Endothelial cell of umbilical vein (primary cell): ENCODE measurements around the gene MYOG. TPM values are rescaled to one million over a fixed set of nuclear protein-coding genes. Genes with fewer than 3 reads are reported as not detected.

ENCODE experiments used
- BruUV-seq: library from RNA; stranded (reverse); fragments of 400-500 nt; replicated peaks from 2 replicates; lab custom pipeline; 2021; lab: Mats Ljungman, UMichigan
- CTCF ChIA-PET: fragments of 300-600, 350-600 bp; sonication (Branson Sonifier 250); formaldehyde crosslinking; loops from one replicate; lab custom pipeline; 2021; ENCODE audit warnings: antibody characterized with exemption, inconsistent platforms; lab: Charles Lee
- POLR2A ChIA-PET: fragments of 300-600, 350-600 bp; sonication (Branson Sonifier 250); formaldehyde crosslinking; loops from one replicate; lab custom pipeline; 2021; ENCODE audit warnings: antibody characterized with exemption, inconsistent platforms; lab: Charles Lee
- DNase-seq: peaks from one replicate; pipeline ENCODE4 v3.0.0-alpha.2; 2011; ENCODE audit warnings: low read depth, low spot score
- FAIRE-seq: peaks from 2 replicates; lab custom pipeline; 2011; peaks lifted over from hg19 to GRCh38; lab: Jason Lieb, UNC
- H2AFZ ChIP-seq: 2 replicates; pipeline ENCODE4 v1.6.0; 2012; ENCODE audit warnings: low read depth, low read length, control low read depth, inconsistent platforms
- H3K27ac ChIP-seq: 2 replicates; pipeline ENCODE4 v1.5.1; 2011; ENCODE audit warnings: low read depth, mild to moderate bottlenecking, control low read depth, low read length, moderate library complexity; ENCODE audit not compliant: insufficient read depth
- H3K27me3 ChIP-seq, 2 experiments: 2 replicates each; pipeline versions ENCODE4 v1.6.0 to v1.6.1; 2011; ENCODE audit warnings: low read length in 2 of 2, mixed read lengths in 1 of 2; ENCODE audit not compliant: control insufficient read depth in 2 of 2, insufficient read depth in 2 of 2
- H3K36me3 ChIP-seq, 2 experiments: 2 replicates in 1 of 2; 3 replicates in 1 of 2; pipeline ENCODE4 v1.5.1; 2011; ENCODE audit warnings: low read length in 2 of 2, mild to moderate bottlenecking in 1 of 2, moderate library complexity in 1 of 2; ENCODE audit not compliant: control insufficient read depth in 2 of 2, insufficient read depth in 2 of 2; ENCODE audit errors: extremely low read depth in 1 of 2
- H3K4me1 ChIP-seq: 3 replicates; pipeline ENCODE4 v1.5.1; 2011; ENCODE audit warnings: mild to moderate bottlenecking, low read length; ENCODE audit not compliant: control insufficient read depth, insufficient read depth; ENCODE audit errors: extremely low read depth
- H3K4me2 ChIP-seq: 2 replicates; pipeline ENCODE4 v1.6.1; 2011; ENCODE audit warnings: low read length, control low read depth, mixed read lengths; ENCODE audit not compliant: insufficient read depth
- H3K4me3 ChIP-seq, 3 experiments: fragments of 200-600 bp in 1 of 3; sonication (generic), shearing (Covaris generic) in 1 of 3; replicated peaks in 1 of 3; 2 replicates each; pipeline ENCODE4 v1.5.1; 2011 to 2016; ENCODE audit warnings: control low read depth in 3 of 3, low read length in 3 of 3, mild to moderate bottlenecking in 2 of 3, inconsistent platforms in 1 of 3, low read depth in 1 of 3, moderate library complexity in 1 of 3; ENCODE audit not compliant: insufficient read depth in 1 of 3
- H3K79me2 ChIP-seq: 2 replicates; pipeline ENCODE4 v1.6.0; 2012; ENCODE audit warnings: low read length, inconsistent platforms; ENCODE audit not compliant: control insufficient read depth, insufficient read depth
- H3K9ac ChIP-seq: replicated peaks from 2 replicates; pipeline ENCODE3; 2011; ENCODE audit warnings: low read length, control low read depth; ENCODE audit not compliant: insufficient read depth; ENCODE audit errors: extremely low read depth
- H3K9me1 ChIP-seq: replicated peaks from 3 replicates; pipeline ENCODE4 v1.6.0; 2011; ENCODE audit warnings: mild to moderate bottlenecking, low read length; ENCODE audit not compliant: control insufficient read depth, insufficient read depth; ENCODE audit errors: extremely low read depth
- H3K9me3 ChIP-seq: replicated peaks from 2 replicates; pipeline ENCODE4 v1.5.1; 2012; ENCODE audit warnings: low read length, inconsistent platforms; ENCODE audit not compliant: control insufficient read depth, insufficient read depth
- H4K20me1 ChIP-seq: replicated peaks from 2 replicates; pipeline ENCODE3; 2011; ENCODE audit warnings: mild to moderate bottlenecking, low read length; ENCODE audit not compliant: control insufficient read depth, insufficient read depth; ENCODE audit errors: extremely low read depth
- CTCF ChIP-seq, 2 donors: IDR thresholded peaks; 1 replicate in 1 of 2; 2 replicates in 1 of 2; pipeline ENCODE4 v1.5.1; 2011; ENCODE audit warnings: low read length in 2 of 2, mild to moderate bottlenecking in 2 of 2, moderate library complexity in 2 of 2, control low read depth in 1 of 2, inconsistent platforms in 1 of 2, low read depth in 1 of 2; ENCODE audit not compliant: insufficient read depth in 1 of 2; ENCODE audit errors: extremely low read depth in 1 of 2
- EZH2 ChIP-seq: IDR thresholded peaks from 2 replicates; pipeline ENCODE4 v1.6.1; 2012; ENCODE audit warnings: borderline replicate concordance, low read depth, mild to moderate bottlenecking, moderate library complexity, low read length, inconsistent platforms; ENCODE audit not compliant: severe bottlenecking
- FOS ChIP-seq: IDR thresholded peaks from 2 replicates; pipeline ENCODE4 v1.6.1; 2011; ENCODE audit warnings: mild to moderate bottlenecking, low read length, moderate library complexity, borderline replicate concordance; ENCODE audit not compliant: insufficient read depth
- GATA2 ChIP-seq: IDR thresholded peaks from 2 replicates; pipeline ENCODE4 v1.7.0; 2011; ENCODE audit warnings: low read depth, mild to moderate bottlenecking, moderate library complexity, mixed read lengths, low read length; ENCODE audit not compliant: insufficient read length, insufficient read depth
- JUN ChIP-seq: IDR thresholded peaks from 2 replicates; pipeline ENCODE4 v1.6.1; 2011; ENCODE audit warnings: borderline replicate concordance, low read depth; ENCODE audit not compliant: insufficient read length, insufficient read depth
- MYC ChIP-seq: IDR thresholded peaks from one replicate; pipeline ENCODE4 v1.6.1; 2011; ENCODE audit warnings: mild to moderate bottlenecking, low read depth, low read length
- POLR2A ChIP-seq: IDR thresholded peaks from 2 replicates; pipeline ENCODE4 v1.6.1; 2012; ENCODE audit warnings: low read depth, mild to moderate bottlenecking, control low read depth, low read length
- POLR2AphosphoS5 ChIP-seq: IDR thresholded peaks from 2 replicates; pipeline ENCODE4 v1.6.1; 2012; ENCODE audit warnings: low read depth, mild to moderate bottlenecking, control low read depth, low read length, moderate library complexity; ENCODE audit not compliant: insufficient read depth
- dilution Hi-C: fragments of 300-500 bp; cut with MboI; formaldehyde crosslinking; loops from one replicate; pipeline ENCODE4 v1.15.0; 2019; ENCODE audit warnings: low sequenced_read_pairs; ENCODE audit not compliant: extremely low pct_ligation_motif_present
- intact Hi-C: fragments of 100-400 bp; cut with micrococcal nuclease; formaldehyde crosslinking; loops from one replicate; pipeline ENCODE4 v1.10.0; 2022
- polyA plus RNA-seq, 4 experiments: library from polyadenylated mRNA; depleted of rRNA in 3 of 4; stranded (reverse) in 3 of 4; unstranded in 1 of 4; fragments of >200 nt; gene quantifications; 2 replicates each; pipeline versions ENCODE4 v1.2.1 to v1.2.3, GENCODE V29; 2011 to 2012; ENCODE audit warnings: missing spikeins in 1 of 4
- total RNA-seq: library from RNA; stranded (reverse); gene quantifications from 2 replicates; pipeline ENCODE4 v1.2.3, GENCODE V29; 2021
- TF ChIP-seq, protein P1 (sequence below): IDR thresholded peaks from 2 replicates; pipeline ENCODE4 v1.6.1; 2011; ENCODE audit not compliant: insufficient read depth, insufficient read length

Gene MYOG
- total and polyA plus RNA-seq, 2 donors (not counting 3 experiments of a cell fraction or from before 2014, with no cell fraction given) = not detected

DNA sequence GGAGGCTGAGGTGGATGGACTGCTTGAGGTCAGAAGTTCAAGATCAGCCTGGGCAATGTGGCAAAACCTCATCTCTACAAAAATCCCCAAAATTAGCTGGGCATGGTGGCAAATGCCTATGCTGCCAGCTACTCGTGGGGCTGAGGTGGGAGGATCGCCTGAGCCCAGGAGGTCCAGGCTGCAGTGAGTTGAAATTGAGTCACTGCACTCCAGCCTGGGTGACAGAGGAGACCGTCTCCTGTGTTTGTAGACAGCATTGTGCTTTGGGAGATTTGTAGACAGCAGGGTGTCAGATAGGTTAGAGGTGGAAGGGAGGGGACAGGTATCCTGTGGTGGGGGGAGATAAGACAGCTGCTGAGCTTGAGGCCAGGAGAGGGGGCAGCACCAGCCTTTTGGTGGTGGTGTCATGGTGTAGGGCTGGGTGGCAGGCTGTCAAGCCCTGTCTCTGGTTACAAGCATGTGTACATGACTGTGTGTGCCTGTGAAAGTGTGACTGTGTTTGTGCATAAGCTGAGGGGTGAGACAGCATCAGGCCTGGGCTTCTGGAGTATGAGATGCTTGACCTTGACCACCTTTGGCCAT, 44.4 kb downstream of the MYOG start:
- no TSS peak for BruUV-seq
- H3K4me3 ChIP-seq = no peak overlapping the region
- H3K4me1 ChIP-seq = no peaks in the 10 kb centered on the region

More for the DNA sequence above, 44.4 kb downstream of the MYOG start:
- FAIRE-seq (no peak), DNase-seq (no peak)
- H3K4me2 ChIP-seq = no peak overlapping the region
- dilution Hi-C loops (no loop called here), intact Hi-C loops (no loop called here)
- no peaks in the 10 kb centered on the region for H3K36me3 ChIP-seq
- H2AFZ ChIP-seq = no peak overlapping the region
- H3K27me3 ChIP-seq = peaks cover 0 to 12% of the 10 kb centered on the region in 2 experiments
- H4K20me1 ChIP-seq = no peaks in the 10 kb centered on the region
- H3K79me2 ChIP-seq = no peaks in the 10 kb centered on the region
- no peaks in the 10 kb centered on the region for H3K9me1 ChIP-seq
- ChIA-PET POLR2A (no interaction called here), CTCF (interaction anchor here (1.0 to 7.3 kb wide), 10 partner anchors 9 to 232 kb away, joined by 3 to 363 read pairs (median 24); partner anchors contain the start of gene PPFIA4)
- no peak overlapping the region for H3K9ac ChIP-seq
- TF ChIP-seq, protein P1, sequence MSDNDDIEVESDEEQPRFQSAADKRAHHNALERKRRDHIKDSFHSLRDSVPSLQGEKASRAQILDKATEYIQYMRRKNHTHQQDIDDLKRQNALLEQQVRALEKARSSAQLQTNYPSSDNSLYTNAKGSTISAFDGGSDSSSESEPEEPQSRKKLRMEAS = no peak
- TF ChIP-seq EZH2 = no peak
- no peak for TF ChIP-seq GATA2
- TF ChIP-seq MYC = no peak
- TF ChIP-seq POLR2AphosphoS5 = no peak
- TF ChIP-seq JUN = no peak
- TF ChIP-seq POLR2A = no peak
- TF ChIP-seq CTCF (IDR thresholded peaks at IDR 0.05; ENCODE audit: extremely low read depth in 1 of 2, insufficient read depth in 1 of 2, low read depth in 1 of 2, low read length in 2 of 2) = no peak
- no peak for TF ChIP-seq FOS
- no peaks in the 10 kb centered on the region for H3K9me3 ChIP-seq
- H3K27ac ChIP-seq = no peak overlapping the region
